HG03045 (cell line): Measurements from ENCODE around the gene LAMC2.
A peak's percentile ranks its signal among the peaks of the same experiment; 100 is the strongest.
"Not testable (repeated sequence)": the region's sequence is repeated elsewhere in the genome, so short reads cannot be mapped to it uniquely, and the experiment has no call there.

ENCODE experiments used
- ATAC-seq: cut with Tn5 transposase; IDR thresholded peaks from one replicate; pipeline ENCODE4 v1.9.1; 2021; ENCODE audit warnings: mild to moderate bottlenecking, moderate library complexity; ENCODE audit not compliant: unreplicated experiment

The LAMC2 gene

GRCh38 chr1:183255073-183255472, 69.0 kb downstream of the LAMC2 start:
- ATAC-seq = no peak

GRCh38 chr1:183259924-183260323, 73.9 kb downstream of the LAMC2 start:
- no peak for ATAC-seq

- no peak for ATAC-seq
These were observed 76.7 kb downstream of the LAMC2 start for GRCh38 chr1:183262628-183263200.

- no peak for ATAC-seq
These were observed 78.0 kb downstream of the LAMC2 start for GRCh38 chr1:183263886-183264602.

GRCh38 chr1:183267646-183268431, 81.8 kb downstream of the LAMC2 start:
- no peak for ATAC-seq

- no peak for ATAC-seq
These were observed 84.6 kb downstream of the LAMC2 start for GRCh38 chr1:183270541-183271141.

- no peak for ATAC-seq
These were observed 86.4 kb downstream of the LAMC2 start for GRCh38 chr1:183272390-183272848.

GRCh38 chr1:183273300-183273699, 87.2 kb downstream of the LAMC2 start:
- ATAC-seq = no peak

GRCh38 chr1:183273984-183274383, 87.9 kb downstream of the LAMC2 start:
- not testable (repeated sequence) for ATAC-seq

GRCh38 chr1:183274836-183275235, 88.8 kb downstream of the LAMC2 start:
- ATAC-seq = no peak

GRCh38 chr1:183275322-183275721, 89.3 kb downstream of the LAMC2 start:
- ATAC-seq = no peak

GRCh38 chr1:183276386-183277080, 90.5 kb downstream of the LAMC2 start:
- no peak for ATAC-seq

- ATAC-seq = no peak
These were observed 92.0 kb downstream of the LAMC2 start for GRCh38 chr1:183277821-183278738.

GRCh38 chr1:183278739-183279591, 92.9 kb downstream of the LAMC2 start:
- no peak for ATAC-seq

- no peak for ATAC-seq
These were observed 93.8 kb downstream of the LAMC2 start for GRCh38 chr1:183279835-183280234.

GRCh38 chr1:183281039-183281438, 95.0 kb downstream of the LAMC2 start:
- ATAC-seq = no peak

- peak; percentile 75 for ATAC-seq
These were observed 95.6 kb downstream of the LAMC2 start for GRCh38 chr1:183281553-183282091.

- no peak for ATAC-seq
These were observed 96.2 kb downstream of the LAMC2 start for GRCh38 chr1:183282101-183282855.
